GM19099 (cell line): ENCODE results near the gene TSBP1.

Experiments used
- POLR2A ChIP-seq: IDR thresholded peaks from 3 replicates; pipeline ENCODE4 v1.6.1; 2011; ENCODE audit warnings: low read depth; ENCODE audit not compliant: insufficient read length; ENCODE audit errors: extremely low read depth

Gene TSBP1

GRCh38 chr6:32327103-32327502, 44.6 kb downstream of the TSBP1 start:
- no peak for TF ChIP-seq POLR2A

DNA sequence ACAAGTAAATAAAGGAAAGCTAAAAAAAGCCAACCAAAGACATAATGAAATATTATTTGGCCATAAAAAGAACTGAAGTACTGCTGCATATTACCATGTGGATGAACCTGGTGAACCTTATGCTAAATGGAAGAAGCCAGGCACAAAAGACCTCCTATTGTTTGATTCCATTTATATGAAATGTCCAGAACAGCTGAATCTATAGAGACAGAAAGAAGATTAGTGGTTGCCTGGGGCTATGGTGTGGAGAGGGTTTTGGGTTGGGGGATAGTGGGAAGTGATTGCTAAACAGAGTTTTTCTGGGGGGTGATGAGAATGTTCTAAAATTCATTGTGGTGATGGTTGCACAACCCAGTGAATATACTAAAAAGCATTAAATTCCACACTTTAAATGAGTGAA, 53.2 kb downstream of the TSBP1 start:
- no peak for TF ChIP-seq POLR2A

GRCh38 chr6:32317541-32317940, 54.2 kb downstream of the TSBP1 start:
- TF ChIP-seq POLR2A, result no peak

GRCh38 chr6:32313964-32314363, 57.7 kb downstream of the TSBP1 start:
- TF ChIP-seq POLR2A, result no peak

- no peak for TF ChIP-seq POLR2A
Observed at GRCh38 chr6:32298632-32299336, 72.9 kb downstream of the TSBP1 start.

GRCh38 chr6:32294566-32294965, 77.1 kb downstream of the TSBP1 start:
- no peak for TF ChIP-seq POLR2A

- no peak for TF ChIP-seq POLR2A
Observed at GRCh38 chr6:32293695-32294094, 78.0 kb downstream of the TSBP1 start.

GRCh38 chr6:32291543-32291942, 80.2 kb downstream of the TSBP1 start:
- TF ChIP-seq POLR2A, result no peak

- TF ChIP-seq POLR2A, result no peak
Observed at GRCh38 chr6:32290886-32291450, 80.7 kb downstream of the TSBP1 start.

GRCh38 chr6:32288426-32288825, 83.3 kb downstream of the TSBP1 start:
- TF ChIP-seq POLR2A, result no peak

GRCh38 chr6:32271429-32271828, 100.3 kb downstream of the TSBP1 start:
- TF ChIP-seq POLR2A, result no peak

DNA sequence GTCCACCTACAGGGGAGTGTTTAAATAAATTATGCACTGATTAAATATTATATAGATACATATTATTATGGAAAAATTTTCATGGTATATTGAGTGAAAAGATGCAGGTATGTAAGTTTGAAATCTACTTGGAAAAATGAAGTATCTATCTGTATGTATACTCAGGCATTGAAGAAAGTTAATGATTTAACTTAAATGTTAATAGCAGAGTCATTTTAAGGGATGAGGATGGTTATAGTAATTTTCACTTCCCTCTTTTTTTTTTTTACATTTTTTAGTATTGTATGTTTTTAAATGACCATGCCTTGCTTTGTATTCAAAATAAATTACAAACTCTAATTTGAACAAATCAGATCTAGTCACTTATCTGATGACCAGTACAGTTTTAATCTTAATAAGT, 104.7 kb downstream of the TSBP1 start:
- TF ChIP-seq POLR2A, result no peak

- TF ChIP-seq POLR2A, result peak; percentile 33
Observed at GRCh38 chr6:32255199-32256153, 116.2 kb downstream of the TSBP1 start.

DNA sequence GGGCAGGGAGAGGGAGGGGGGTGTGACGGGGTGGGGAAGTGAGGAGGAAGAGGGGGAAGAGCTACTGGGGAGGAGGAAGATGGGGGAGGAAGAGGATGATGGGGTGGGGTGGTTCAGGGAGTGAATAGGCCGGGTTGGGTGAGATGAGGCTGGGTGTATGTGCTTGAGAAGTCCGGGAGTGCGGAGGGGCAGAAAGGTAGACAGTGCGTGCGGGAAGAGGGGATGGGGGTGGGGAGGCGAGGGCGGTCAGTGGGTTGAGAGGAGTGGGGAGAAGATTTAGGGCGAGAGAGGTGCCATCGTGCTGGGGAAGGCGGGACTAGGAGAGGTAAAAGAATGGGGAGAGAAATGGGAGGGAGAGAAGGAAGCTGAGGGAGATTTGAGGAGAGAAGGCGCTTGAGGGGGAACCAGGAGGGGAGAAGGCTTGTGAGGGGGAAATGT, 116.9 kb downstream of the TSBP1 start:
- TF ChIP-seq POLR2A, result no peak

GRCh38 chr6:32252331-32253009, 119.2 kb downstream of the TSBP1 start:
- no peak for TF ChIP-seq POLR2A
